Astrocyte (in vitro differentiated cells and primary cell): ENCODE measurements around the gene ABHD17B.

Experiments
- CTCF ChIP-seq: IDR thresholded peaks from 2 replicates; pipeline ENCODE4 v1.5.1; 2011; ENCODE audit warnings: low read depth, mild to moderate bottlenecking, inconsistent platforms, low read length, moderate library complexity; ENCODE audit not compliant: insufficient read depth
- EZH2 ChIP-seq: IDR thresholded peaks from 2 replicates; pipeline ENCODE4 v1.6.1; 2012; ENCODE audit warnings: mild to moderate bottlenecking, low read length, inconsistent platforms; ENCODE audit not compliant: insufficient read depth

GRCh38 chr9:71844808-71845207 lies 66.2 kb downstream of the ABHD17B start:
- TF ChIP-seq CTCF (no peak), EZH2 (no peak)
